Osteocyte (in vitro differentiated cells): Measurements from ENCODE around the gene KERA. TPM values are rescaled to one million over a fixed set of nuclear protein-coding genes. Genes with fewer than 3 reads are reported as not detected.

ENCODE experiments used
- DNase-seq: peaks from one replicate; pipeline ENCODE4 v3.0.0; 2021; ENCODE audit warnings: mixed read lengths; ENCODE audit not compliant: unreplicated experiment; ENCODE audit errors: extremely low spot score
- H3K27ac Mint-ChIP-seq: one replicate; pipeline ENCODE4 v1.8.0; 2021; ENCODE audit warnings: mild to moderate bottlenecking, mixed read lengths; ENCODE audit not compliant: unreplicated experiment
- H3K27me3 Mint-ChIP-seq: one replicate; pipeline ENCODE4 v1.8.0; 2021; ENCODE audit warnings: mixed read lengths; ENCODE audit not compliant: unreplicated experiment
- H3K36me3 Mint-ChIP-seq: one replicate; pipeline ENCODE4 v1.8.0; 2021; ENCODE audit warnings: mixed read lengths; ENCODE audit not compliant: unreplicated experiment
- H3K4me1 Mint-ChIP-seq: one replicate; pipeline ENCODE4 v1.8.0; 2021; ENCODE audit warnings: mixed read lengths; ENCODE audit not compliant: unreplicated experiment
- H3K4me3 Mint-ChIP-seq: one replicate; pipeline ENCODE4 v1.8.0; 2021; ENCODE audit warnings: mild to moderate bottlenecking, moderate library complexity, mixed read lengths; ENCODE audit not compliant: unreplicated experiment
- H3K9me3 Mint-ChIP-seq: one replicate; pipeline ENCODE4 v1.8.0; 2021; ENCODE audit warnings: mixed read lengths; ENCODE audit not compliant: unreplicated experiment
- total RNA-seq: library from RNA; stranded (reverse); gene quantifications from 2 replicates; pipeline ENCODE4 v1.2.1, GENCODE V29; 2021
- TF ChIP-seq, protein P1 (sequence below): fragments of 200-600 bp; sonication (generic); IDR thresholded peaks from 2 replicates; pipeline ENCODE4 v1.5.0; 2021; ENCODE audit warnings: antibody characterized with exemption, mild to moderate bottlenecking, moderate library complexity

Gene KERA
- total RNA-seq, 1 donor from 2014 or later, result not detected

DNA sequence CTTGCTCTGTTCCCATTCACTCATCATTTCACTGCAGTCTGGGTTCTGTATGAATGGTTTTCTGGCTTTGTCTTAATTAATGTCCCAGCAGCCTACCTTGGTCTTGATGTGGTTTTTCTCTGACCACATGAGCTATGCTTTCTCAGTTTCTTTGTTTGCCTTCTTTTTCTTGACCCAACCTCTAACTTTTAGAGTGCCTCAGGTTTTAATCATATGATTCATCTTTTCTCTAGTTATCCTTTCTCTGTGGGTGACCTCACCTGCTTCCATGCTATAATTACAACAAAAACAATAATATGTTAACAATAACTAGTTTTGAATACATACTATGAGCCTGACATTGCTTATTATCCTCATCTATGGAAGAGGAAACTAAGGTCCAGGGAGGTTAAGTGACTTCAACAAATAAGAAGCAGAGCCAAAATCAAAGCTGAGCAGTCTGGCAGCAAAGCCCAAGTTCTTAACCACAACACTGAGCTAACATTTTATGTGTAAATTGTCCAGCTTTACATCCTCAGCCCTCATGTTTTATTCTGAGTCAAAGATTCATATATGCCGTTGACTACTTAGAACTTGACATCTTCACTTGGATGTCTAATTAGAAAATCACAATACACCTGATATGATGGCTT lies 48.4 kb downstream of the KERA start:
- no peak overlapping the region for H3K27ac Mint-ChIP-seq
- no peak for DNase-seq
- H3K27me3 Mint-ChIP-seq, result no peaks in the 10 kb centered on the region
- no peaks in the 10 kb centered on the region for H3K9me3 Mint-ChIP-seq
- H3K36me3 Mint-ChIP-seq, result no peaks in the 10 kb centered on the region
- no peak overlapping the region for H3K4me3 Mint-ChIP-seq
- H3K4me1 Mint-ChIP-seq, result peaks cover 1% of the 10 kb centered on the region
- TF ChIP-seq, protein P1, sequence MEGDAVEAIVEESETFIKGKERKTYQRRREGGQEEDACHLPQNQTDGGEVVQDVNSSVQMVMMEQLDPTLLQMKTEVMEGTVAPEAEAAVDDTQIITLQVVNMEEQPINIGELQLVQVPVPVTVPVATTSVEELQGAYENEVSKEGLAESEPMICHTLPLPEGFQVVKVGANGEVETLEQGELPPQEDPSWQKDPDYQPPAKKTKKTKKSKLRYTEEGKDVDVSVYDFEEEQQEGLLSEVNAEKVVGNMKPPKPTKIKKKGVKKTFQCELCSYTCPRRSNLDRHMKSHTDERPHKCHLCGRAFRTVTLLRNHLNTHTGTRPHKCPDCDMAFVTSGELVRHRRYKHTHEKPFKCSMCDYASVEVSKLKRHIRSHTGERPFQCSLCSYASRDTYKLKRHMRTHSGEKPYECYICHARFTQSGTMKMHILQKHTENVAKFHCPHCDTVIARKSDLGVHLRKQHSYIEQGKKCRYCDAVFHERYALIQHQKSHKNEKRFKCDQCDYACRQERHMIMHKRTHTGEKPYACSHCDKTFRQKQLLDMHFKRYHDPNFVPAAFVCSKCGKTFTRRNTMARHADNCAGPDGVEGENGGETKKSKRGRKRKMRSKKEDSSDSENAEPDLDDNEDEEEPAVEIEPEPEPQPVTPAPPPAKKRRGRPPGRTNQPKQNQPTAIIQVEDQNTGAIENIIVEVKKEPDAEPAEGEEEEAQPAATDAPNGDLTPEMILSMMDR, result no peak

DNA sequence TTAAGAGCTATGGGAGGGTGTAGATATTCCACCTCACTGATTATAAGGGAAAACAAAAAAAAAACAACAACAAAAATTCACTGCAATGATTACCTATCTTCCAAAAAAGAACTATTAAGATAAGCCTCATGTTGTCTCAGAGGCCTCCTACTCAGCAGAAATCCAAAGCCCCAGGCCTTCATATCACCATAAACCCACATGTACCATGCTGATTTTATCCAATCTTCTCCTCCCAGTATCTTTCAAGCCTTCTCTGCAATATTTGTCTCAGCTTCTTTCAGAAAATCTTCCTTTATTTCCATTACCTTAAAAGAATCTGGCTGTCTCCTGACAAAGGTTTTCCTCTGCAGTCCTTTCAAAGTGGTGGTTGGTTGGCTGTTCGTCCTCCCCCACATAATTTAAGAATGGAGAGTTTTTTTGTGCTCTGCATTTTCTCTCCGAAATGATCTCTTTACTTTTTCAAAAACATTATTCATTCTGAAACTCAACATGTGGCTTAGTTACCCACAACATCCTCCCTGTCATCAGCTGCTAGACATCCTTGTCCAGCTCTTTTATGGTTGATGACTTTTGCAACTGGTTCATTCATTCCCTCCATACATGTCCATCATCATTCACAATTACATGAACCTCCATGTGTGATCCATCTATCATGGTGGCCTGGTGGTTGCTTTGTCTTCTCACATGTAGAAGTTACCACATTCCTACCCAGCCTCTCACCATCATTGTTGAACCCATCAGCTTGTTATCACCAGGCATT lies 50.1 kb downstream of the KERA start:
- H3K9me3 Mint-ChIP-seq, result no peaks in the 10 kb centered on the region
- H3K4me1 Mint-ChIP-seq, result peaks cover 1% of the 10 kb centered on the region
- TF ChIP-seq, protein P1, result no peak
- DNase-seq, result no peak
- no peak overlapping the region for H3K4me3 Mint-ChIP-seq
- no peak overlapping the region for H3K27ac Mint-ChIP-seq
- H3K36me3 Mint-ChIP-seq, result no peaks in the 10 kb centered on the region
- H3K27me3 Mint-ChIP-seq, result no peaks in the 10 kb centered on the region

DNA sequence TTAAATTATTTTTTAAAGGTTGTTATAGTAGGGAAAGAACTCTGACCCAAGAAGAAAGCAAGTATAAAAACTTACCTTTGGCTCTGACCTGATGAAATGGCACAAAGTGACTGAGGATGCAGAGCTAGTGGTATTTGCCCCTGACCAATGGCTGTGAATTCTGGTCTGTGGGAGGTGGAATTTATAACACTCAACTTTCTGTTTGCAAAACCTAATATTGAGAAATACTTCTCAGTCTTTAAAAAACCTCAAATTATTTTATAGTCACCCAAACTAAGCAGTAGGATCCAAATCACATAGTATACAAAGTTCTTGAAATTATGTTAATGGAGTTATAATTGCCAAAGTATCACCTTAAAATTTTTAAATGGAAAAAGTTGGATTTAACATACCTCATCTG lies 53.0 kb downstream of the KERA start, which contains the start of gene EPYC:
Gene EPYC, minus strand, starts transcription at position 101 of the 400 bp plus-strand sequence. CDS start 2,407 bp downstream, outside the sequence.
- H3K27me3 Mint-ChIP-seq, result no peaks in the 10 kb centered on the region
- H3K9me3 Mint-ChIP-seq, result no peaks in the 10 kb centered on the region
- H3K27ac Mint-ChIP-seq, result no peak within 1 kb of the TSS

DNA sequence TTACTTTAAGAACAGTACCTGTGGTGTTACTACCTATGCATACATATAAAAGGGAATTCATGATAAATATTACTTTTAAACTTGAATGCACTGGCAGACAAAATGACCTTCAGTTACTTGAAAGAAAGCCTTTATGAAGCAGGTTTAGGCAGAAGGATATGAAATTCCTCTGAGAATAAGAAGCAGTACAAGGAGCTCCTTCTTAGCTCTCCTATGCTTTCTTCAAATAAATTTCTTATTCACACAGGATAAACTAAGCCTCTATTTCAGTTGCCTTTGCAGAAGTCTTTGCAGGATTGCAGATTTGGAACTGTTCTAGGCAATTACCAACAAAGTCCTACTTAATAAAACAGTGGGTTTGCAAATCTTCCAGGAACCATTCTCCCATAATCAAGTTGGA lies 54.1 kb downstream of the KERA start:
- TF ChIP-seq, protein P1, result no peak
- no peak for DNase-seq
- Mint-ChIP-seq H3K4me3 (no peak overlapping the region), H3K9me3 (no peaks in the 10 kb centered on the region), H3K36me3 (no peaks in the 10 kb centered on the region), H3K27ac (no peak overlapping the region), H3K27me3 (no peaks in the 10 kb centered on the region), H3K4me1 (peaks cover 4% of the 10 kb centered on the region)

More for the DNA sequence above, 53.0 kb downstream of the KERA start, which contains the start of gene EPYC:
- Mint-ChIP-seq H3K4me1 (peaks cover 6% of the 10 kb centered on the region), H3K36me3 (no peaks in the 10 kb centered on the region), H3K4me3 (no peak within 1 kb of the TSS)
- no peak for DNase-seq
- TF ChIP-seq, protein P1, result no peak

DNA sequence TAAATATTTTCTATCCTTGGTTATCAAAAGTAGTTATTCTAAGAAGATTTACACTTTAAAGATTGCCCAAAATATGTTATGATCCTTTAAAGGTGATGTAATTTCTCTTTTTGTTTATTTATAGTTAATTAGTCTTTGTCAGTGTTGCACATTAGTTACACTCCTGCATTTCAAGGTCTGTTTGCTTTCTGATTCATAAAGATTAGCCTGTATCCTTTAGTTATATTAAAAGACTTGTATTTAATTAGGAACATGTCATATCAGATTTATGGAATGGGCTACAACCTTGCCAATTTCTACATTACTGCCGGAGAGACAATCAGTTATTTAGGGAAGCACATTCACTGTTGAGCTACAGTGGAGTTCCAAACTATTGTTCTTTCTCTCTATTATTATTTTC lies 56.5 kb downstream of the KERA start:
- Mint-ChIP-seq H3K4me3 (no peak overlapping the region), H3K27ac (no peak overlapping the region), H3K4me1 (peaks cover 4% of the 10 kb centered on the region), H3K9me3 (no peaks in the 10 kb centered on the region), H3K36me3 (no peaks in the 10 kb centered on the region), H3K27me3 (no peaks in the 10 kb centered on the region)
- TF ChIP-seq, protein P1, result no peak
- no peak for DNase-seq
